Effector CD4-positive, alpha-beta T cell (primary cell): Measurements from ENCODE around the gene SLC25A29.
A peak's percentile ranks its signal among the peaks of the same experiment; 100 is the strongest.
"Not testable (repeated sequence)": the region's sequence is repeated elsewhere in the genome, so short reads cannot be mapped to it uniquely, and the experiment has no call there.

Experiments
- DNase-seq: peaks from one replicate; pipeline ENCODE4 v3.0.0-alpha.2; 2020

The SLC25A29 gene

DNA sequence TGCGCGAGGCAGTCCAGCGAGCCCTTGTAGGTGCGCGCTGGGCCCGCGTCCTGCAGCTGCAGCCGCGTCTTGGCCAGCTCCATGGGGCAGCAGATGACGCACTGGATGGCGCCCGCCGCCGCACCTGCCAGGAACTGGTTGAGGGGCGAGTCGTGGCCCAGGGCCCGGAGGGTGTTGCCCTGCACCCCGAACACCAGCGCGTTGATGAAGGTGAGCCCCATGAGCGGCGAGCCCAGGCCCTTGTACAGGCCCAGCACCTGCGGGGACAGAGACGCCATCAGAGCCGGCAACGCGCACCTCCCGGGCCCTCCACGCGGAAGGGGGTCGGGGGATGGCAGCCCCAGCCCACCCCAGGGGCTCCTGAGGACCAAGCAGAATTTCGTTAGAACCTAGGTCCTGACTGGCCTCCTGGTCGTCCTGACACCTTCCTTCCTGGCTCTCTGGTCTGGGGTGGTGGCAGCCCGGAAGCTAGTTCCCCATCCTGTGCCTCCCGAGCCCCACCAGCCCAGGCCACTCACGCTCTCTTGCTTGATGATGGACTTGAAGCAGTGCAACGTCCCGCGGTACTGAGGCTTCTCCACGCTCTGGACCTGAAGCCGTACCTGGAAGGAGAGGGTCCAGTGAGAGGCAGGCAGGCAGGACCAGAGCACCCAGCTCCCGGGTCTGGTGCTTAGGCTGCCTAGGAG lies 13.3 kb downstream of the SLC25A29 start:
- no peak for DNase-seq

DNA sequence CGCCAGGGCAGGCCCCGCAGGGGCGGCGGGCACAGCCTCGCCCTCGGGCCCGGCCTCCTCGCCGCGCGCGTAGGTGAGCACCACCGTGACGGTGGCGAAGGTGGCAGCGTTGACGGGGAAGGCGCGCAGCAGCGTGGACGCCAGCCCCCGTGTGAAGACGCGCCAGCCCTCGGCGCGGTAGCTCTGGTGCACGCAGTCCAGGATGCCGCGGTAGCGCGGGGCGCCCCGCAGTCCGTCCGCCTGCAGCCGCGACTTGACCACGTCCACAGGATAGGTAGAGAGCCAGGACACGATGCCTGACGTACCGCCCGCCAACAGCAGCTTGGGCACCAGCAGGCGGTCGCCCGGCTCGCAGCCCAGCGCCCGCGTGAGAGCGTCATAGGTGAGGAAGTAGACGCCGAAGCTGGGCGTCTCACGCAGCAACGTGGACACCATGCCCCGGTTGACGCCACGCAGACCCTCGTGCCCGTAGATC lies 13.9 kb downstream of the SLC25A29 start:
- no peak for DNase-seq

DNA sequence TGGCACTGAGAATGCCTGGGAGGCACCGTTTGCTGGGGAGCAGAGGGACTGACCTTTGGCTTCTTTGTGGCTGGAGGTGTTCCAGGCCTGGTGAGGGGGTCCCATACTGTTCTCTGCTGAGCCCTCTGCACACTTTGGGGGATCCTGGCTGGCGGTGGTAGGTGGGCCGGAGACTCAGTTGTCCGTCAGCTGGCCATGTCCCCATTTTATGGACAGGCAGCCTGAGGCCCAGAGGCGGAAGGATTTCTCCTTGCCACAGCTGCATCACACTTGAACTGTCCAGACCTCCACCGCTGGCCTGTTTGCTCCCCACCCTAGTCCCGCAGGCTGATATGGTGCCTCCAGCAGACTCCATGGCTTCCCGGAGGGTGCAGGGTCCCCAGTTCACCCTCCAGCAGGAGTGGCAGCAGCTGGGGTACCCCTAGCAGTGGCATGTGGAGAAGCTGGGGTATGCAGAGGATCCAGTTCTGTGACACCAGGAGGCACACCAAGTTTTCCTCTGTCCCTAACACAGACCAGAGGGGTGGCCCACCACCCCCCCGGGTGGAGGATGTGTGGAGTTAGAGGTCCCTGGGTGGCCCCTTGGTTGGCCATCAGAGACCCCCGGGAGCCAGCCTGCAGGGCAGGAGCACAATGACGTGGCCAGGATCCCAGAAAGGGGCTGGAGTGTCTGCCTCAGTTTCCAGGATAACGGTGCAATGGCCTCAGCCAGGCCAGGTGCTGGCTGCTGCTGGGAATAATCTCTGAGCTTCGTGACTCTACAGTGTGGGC lies 14.8 kb downstream of the SLC25A29 start:
- DNase-seq, result no peak

DNA sequence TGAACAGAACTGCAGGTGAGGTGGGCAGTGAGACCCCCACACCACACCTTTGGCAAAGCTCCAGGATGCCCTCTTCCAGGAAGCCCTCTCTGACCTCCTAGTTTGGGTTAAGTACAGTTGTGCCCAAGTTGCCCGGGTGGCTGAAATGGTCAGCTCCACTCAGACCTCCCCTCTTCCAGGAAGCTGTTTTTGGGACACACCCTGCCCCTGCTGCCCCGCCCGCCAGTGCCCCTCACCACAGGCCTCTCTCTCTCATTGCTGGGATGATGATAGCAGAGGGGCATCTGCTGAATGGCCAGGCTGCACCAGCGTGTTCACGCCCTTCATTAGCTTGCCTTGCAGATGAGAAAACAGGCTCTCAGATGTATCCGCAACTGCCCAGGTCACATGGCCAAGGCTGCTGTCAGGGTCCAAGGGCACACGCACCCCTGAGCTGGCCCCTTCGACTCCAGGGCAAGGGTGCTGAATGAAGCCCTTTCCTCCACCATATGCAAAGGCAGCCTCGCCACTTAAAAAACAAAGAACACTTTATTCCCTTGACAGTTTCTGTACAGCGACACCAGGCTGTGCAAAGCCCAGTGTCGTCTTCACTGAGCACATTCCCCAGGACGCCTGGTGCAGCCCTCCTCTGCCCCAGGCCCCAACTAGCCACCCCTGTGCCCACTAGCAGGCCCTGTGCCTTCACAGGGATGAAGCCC lies 15.5 kb downstream of the SLC25A29 start:
- DNase-seq, result no peak

DNA sequence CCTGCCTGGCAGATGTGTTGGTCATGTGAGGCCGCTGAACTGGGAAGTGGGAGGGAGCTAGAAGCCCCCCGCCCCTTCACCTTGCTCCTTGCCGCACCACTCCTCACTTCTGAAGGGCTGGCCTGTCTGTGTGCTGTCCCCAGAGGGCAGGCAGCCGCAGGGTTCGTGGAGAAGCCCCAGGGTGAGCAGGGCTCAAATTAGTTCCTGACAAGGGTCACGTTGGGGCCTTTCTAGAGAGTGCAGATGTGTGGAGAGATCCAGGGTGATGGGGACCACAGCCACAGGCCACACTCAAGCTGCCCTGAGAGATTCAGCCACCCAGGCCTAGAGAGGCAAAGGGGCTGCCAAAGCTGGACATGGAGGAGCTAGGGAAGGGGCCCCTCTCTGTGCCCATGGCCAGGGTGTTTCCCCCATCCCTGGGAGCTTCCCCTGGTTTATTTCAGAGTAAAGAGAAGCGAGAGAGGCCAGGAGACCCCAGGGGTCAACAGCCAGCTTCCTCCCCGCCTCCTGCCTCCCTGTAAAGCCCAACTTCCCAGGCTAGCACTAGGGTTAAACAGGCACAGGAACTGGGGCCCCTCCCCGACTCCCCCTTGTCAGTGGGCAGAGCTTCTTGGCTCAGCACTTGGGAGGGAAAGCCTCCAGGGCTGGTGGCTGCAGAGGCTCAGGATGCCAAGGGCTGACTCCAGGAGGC lies 16.2 kb downstream of the SLC25A29 start:
- DNase-seq, result no peak

GRCh38 chr14:100288382-100289185 lies 17.7 kb downstream of the SLC25A29 start:
- no peak for DNase-seq

DNA sequence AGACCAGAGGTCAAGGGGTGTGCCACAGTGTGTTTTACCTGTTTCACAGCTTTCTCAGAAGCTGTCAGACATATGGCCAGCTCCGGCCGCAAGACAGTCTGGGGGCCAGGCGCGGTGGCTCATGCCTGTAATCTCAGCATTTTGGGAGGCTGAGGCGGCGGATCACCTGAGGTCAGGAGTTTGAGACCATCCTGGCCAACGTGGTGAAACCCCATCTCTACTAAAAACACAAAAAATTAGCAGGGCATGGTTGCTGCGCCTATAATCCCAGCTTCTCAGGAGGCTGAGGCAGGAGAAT lies 18.3 kb downstream of the SLC25A29 start:
- DNase-seq, result not testable (repeated sequence)

GRCh38 chr14:100287202-100287997 lies 18.8 kb downstream of the SLC25A29 start:
- DNase-seq, result no peak

GRCh38 chr14:100286484-100287191 lies 19.6 kb downstream of the SLC25A29 start:
- no peak for DNase-seq

- no peak for DNase-seq
These were observed 20.3 kb downstream of the SLC25A29 start for GRCh38 chr14:100285913-100286400.

DNA sequence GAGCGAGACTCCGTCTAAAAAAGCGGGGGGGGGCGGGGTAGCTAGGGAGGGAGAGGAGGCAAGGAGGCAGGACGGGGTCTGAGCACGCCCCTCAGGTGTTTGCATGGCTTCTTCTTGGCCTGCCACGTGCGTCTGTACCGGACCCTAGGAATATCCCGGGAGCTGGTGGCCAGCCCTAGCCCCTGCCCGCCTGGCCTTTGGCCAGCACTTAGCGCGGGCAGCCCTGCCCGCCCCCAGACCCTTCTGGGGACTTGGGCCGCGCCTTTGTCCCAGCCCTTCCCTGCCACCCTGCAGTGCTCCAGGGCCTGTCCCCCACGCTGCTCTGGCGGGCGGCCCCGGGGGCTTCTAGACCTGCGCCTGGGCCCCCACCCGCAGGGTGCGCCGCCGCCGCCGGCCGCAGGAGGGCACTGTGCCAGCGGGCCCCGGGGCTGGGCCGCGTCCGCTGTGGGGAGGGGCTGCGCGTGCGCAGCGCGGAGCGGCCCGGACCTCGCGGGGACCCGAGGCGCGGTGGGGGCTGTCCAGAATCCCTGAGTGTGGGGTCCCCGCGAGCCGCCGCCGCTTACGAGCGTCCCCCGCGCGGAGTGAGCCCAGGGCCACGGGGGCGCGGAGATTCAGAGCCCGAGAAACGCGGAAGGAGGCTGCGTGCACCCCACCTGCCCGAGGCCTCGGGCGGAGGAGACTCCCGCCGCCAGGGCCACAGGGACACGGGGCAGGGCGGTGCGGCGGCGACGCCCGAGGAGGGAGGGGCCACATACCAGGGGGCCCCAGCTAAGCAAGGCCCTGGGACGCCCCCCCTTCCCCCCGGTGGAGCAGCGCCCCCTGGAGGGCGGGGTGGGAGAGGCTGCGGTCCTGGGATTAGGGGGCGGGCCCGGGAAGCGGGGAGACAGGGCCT lies 21.0 kb downstream of the SLC25A29 start:
- DNase-seq, result peak; percentile 71

DNA sequence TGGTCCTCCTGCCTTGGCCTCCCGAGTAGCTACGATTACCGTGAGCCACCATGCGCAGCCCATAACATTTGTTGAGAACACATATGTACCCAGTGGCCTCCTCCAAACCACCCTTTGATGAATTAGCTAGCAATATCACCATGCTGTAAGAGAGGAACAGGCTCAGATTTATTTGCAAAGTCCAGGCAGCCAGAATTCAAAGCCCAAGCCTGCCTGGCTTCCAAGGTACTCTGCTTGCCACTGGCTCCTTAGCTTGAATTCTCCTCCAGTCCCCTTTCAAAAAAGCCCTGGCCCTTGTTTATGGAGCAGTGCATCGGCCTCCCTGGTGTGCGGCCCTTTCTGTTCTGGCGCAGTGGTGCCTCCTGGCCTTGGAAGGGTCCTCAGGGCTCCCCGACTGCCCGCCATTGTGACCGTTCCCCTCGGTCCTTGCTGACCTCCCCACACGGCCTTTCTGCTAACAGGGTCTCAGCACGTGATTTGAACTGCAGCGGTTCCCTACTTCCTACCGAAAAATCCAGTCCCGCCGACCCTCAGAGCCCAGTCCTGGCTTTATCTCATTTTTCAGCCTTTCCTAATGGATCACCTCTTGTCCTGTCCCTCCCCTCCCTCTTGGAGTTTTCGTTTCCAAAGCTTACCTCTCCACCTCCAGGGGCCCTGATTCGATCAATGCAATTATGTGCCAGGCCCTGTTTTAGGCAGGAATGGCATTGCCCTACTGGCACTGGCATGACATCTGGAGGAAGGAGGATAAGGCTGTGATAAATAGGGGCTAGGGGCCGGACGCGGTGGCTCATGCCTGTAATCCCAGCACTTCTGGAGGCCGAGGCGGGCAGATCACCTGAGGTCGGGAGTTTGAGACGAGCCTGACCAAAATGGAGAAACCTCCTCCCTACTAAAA lies 22.0 kb downstream of the SLC25A29 start:
- no peak for DNase-seq

DNA sequence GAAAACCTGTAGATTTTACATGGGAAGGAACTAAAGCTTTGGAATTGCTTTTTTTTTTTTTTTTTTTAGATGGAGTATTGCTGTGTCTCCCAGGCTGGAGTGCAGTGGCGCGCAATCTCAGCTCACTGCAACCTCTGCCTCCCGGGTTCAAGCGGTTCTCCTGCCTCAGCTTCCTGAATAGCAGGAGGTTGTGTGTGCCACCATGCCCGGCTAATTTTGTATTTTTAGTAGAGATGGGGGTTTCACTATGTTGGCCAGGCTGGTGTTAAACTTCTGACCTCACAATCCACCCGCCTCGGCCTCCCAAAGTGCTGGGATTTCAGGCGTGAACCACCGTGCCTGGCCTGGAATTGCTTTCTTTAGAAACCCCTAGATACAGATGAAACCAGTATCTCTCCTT lies 22.8 kb downstream of the SLC25A29 start:
- DNase-seq, result not testable (repeated sequence)

GRCh38 chr14:100282766-100283419 lies 23.4 kb downstream of the SLC25A29 start:
- DNase-seq, result no peak

GRCh38 chr14:100282083-100282350 lies 24.2 kb downstream of the SLC25A29 start:
- DNase-seq, result no peak

- DNase-seq, result no peak
These were observed 24.8 kb downstream of the SLC25A29 start for GRCh38 chr14:100281286-100282082.

GRCh38 chr14:100279563-100279962 lies 26.7 kb downstream of the SLC25A29 start:
- DNase-seq, result no peak
